ENCODE data around the gene HOXD13.

GRCh38 chr2:176072951-176073904, 19.3 kb upstream of the HOXD13 start:
- TF ChIP-seq CTCF (IDR thresholded peaks at IDR 0.05; ENCODE audit: borderline replicate concordance, extremely low read depth, low read length, poor library complexity, severe bottlenecking) (no peak), EZH2 (IDR thresholded peaks at IDR 0.05; ENCODE audit: borderline replicate concordance, low read depth, low read length, severe bottlenecking) (no peak)

All from DND-41 (cell line).